Parathyroid adenoma (tissue), 2 donors: ENCODE results near the gene TIGIT.
"Not testable (repeated sequence)": the region's sequence is repeated elsewhere in the genome, so short reads cannot be mapped to it uniquely, and the experiment has no call there.

Experiments used
- H2AFZ ChIP-seq: fragments of 300-600 bp; sonication (generic); one replicate; pipeline ENCODE4 v1.7.0; 2017; ENCODE audit warnings: antibody characterized with exemption, mild to moderate bottlenecking
- H3K27ac ChIP-seq: fragments of 300-600 bp; sonication (generic); one replicate; pipeline ENCODE4 v1.7.0; 2017
- H3K27me3 ChIP-seq: fragments of 300-600 bp; sonication (generic); one replicate; pipeline ENCODE4 v1.7.0; 2017; ENCODE audit warnings: low read length; ENCODE audit not compliant: control insufficient read depth, insufficient read depth
- H3K36me3 ChIP-seq: fragments of 300-600 bp; sonication (generic); one replicate; pipeline ENCODE4 v1.7.0; 2017; ENCODE audit warnings: low read length; ENCODE audit not compliant: control insufficient read depth, insufficient read depth
- H3K4me1 ChIP-seq: fragments of 300-600 bp; sonication (generic); one replicate; pipeline ENCODE4 v1.7.0; 2017; ENCODE audit warnings: control low read depth
- H3K4me2 ChIP-seq: fragments of 300-600 bp; sonication (generic); one replicate; pipeline ENCODE4 v1.7.0; 2017; ENCODE audit warnings: low read length
- H3K4me3 ChIP-seq: fragments of 300-600 bp; sonication (generic); one replicate; pipeline ENCODE4 v1.7.0; 2017; ENCODE audit warnings: low read depth, low read length
- H3K79me2 ChIP-seq: fragments of 300-600 bp; sonication (generic); one replicate; pipeline ENCODE4 v1.7.0; 2017; ENCODE audit warnings: control low read depth
- H3K9ac ChIP-seq: fragments of 300-600 bp; sonication (generic); one replicate; pipeline ENCODE4 v1.7.0; 2017; ENCODE audit warnings: mild to moderate bottlenecking
- H3K9me3 ChIP-seq: fragments of 300-600 bp; sonication (generic); one replicate; pipeline ENCODE4 v1.7.0; 2017; ENCODE audit warnings: low read length; ENCODE audit not compliant: control insufficient read depth
- CTCF ChIP-seq: fragments of 300-600 bp; sonication (generic); IDR thresholded peaks from one replicate; pipeline ENCODE4 v1.7.0; 2017; ENCODE audit warnings: antibody characterized with exemption, mild to moderate bottlenecking
- donor health status: primary hyperparathyroidism.

TIGIT gene

GRCh38 chr3:114270019-114270418, 23.8 kb upstream of the TIGIT start:
- Histone ChIP-seq H3K9ac (no peak overlapping the region), H3K36me3 (no peaks in the 10 kb centered on the region), H3K27ac (no peak overlapping the region), H3K27me3 (no peaks in the 10 kb centered on the region), H3K9me3 (no peaks in the 10 kb centered on the region), H3K79me2 (no peaks in the 10 kb centered on the region), H3K4me2 (no peak overlapping the region), H2AFZ (no peak overlapping the region), H3K4me3 (no peak overlapping the region), H3K4me1 (no peaks in the 10 kb centered on the region)
- no peak for TF ChIP-seq CTCF

- Histone ChIP-seq H3K4me1 (no peaks in the 10 kb centered on the region), H3K4me2 (no peak overlapping the region), H3K27ac (no peak overlapping the region), H3K9me3 (no peaks in the 10 kb centered on the region), H3K36me3 (no peaks in the 10 kb centered on the region), H3K79me2 (no peaks in the 10 kb centered on the region), H3K9ac (no peak overlapping the region), H3K4me3 (no peak overlapping the region), H3K27me3 (no peaks in the 10 kb centered on the region), H2AFZ (no peak overlapping the region)
- TF ChIP-seq CTCF, result no peak
Measured at GRCh38 chr3:114272271-114272670, 21.6 kb upstream of the TIGIT start.

- TF ChIP-seq CTCF, result no peak
Measured at GRCh38 chr3:114274929-114275328, 18.9 kb upstream of the TIGIT start.

GRCh38 chr3:114276856-114277255, 17.0 kb upstream of the TIGIT start:
- not testable (repeated sequence) for H3K27me3 ChIP-seq, H3K9me3 ChIP-seq, H3K4me3 ChIP-seq

More at GRCh38 chr3:114274929-114275328, 18.9 kb upstream of the TIGIT start:
- Histone ChIP-seq H3K79me2 (no peaks in the 10 kb centered on the region), H3K4me1 (no peaks in the 10 kb centered on the region), H3K4me2 (no peak overlapping the region), H3K9ac (no peak overlapping the region), H3K27ac (no peak overlapping the region), H3K27me3 (no peaks in the 10 kb centered on the region), H3K4me3 (no peak overlapping the region), H3K9me3 (no peaks in the 10 kb centered on the region), H2AFZ (no peak overlapping the region), H3K36me3 (no peaks in the 10 kb centered on the region)

GRCh38 chr3:114284644-114285043, 9.2 kb upstream of the TIGIT start:
- Histone ChIP-seq H3K27ac (no peak overlapping the region), H3K4me2 (no peak overlapping the region), H3K9me3 (no peaks in the 10 kb centered on the region), H3K4me3 (no peak overlapping the region), H2AFZ (no peak overlapping the region), H3K27me3 (no peaks in the 10 kb centered on the region), H3K36me3 (no peaks in the 10 kb centered on the region), H3K4me1 (no peaks in the 10 kb centered on the region), H3K9ac (no peak overlapping the region), H3K79me2 (no peaks in the 10 kb centered on the region)
- TF ChIP-seq CTCF, result no peak

More at GRCh38 chr3:114276856-114277255, 17.0 kb upstream of the TIGIT start:
- not testable (repeated sequence) for H2AFZ ChIP-seq, H3K4me1 ChIP-seq, H3K27ac ChIP-seq, H3K9ac ChIP-seq, H3K36me3 ChIP-seq, H3K4me2 ChIP-seq, H3K79me2 ChIP-seq
